IMR-90 (cell line): Measurements from ENCODE around the gene CDK5RAP2. TPM values are rescaled to one million over a fixed set of nuclear protein-coding genes. Genes with fewer than 3 reads are reported as not detected.

Source experiments
- ATAC-seq: fragments of 200-7000 bp; cut with Tn5 transposase; 2 replicates; pipeline ENCODE4 v1.9.1; 2020; ENCODE audit warnings: low read depth, mild to moderate bottlenecking, moderate library complexity
- BruUV-seq: library from RNA; stranded (reverse); fragments of 400-500 nt; replicated peaks from 2 replicates; lab custom pipeline; 2021; lab: Mats Ljungman, UMichigan
- CTCF ChIA-PET: fragments of 300-600 bp; formaldehyde crosslinking; extraction: SDS; loops from one replicate; lab custom pipeline; 2021; ENCODE audit warnings: antibody characterized with exemption; lab: Yijun Ruan, JAX
- POLR2A ChIA-PET: fragments of 300-600 bp; sonication (Branson Sonifier 250); formaldehyde crosslinking; loops from one replicate; lab custom pipeline; 2022; ENCODE audit warnings: antibody characterized with exemption; ENCODE audit not compliant: unreplicated experiment; lab: Charles Lee
- DNase-seq: peaks from one replicate; pipeline ENCODE4 v3.0.0; 2013
- H2AFZ ChIP-seq: replicated peaks from 2 replicates; pipeline ENCODE3; 2013; ENCODE audit warnings: low read length, mild to moderate bottlenecking; ENCODE audit not compliant: poor library complexity
- H2AK5ac ChIP-seq: 2 replicates; pipeline ENCODE4 v1.6.1; 2013; ENCODE audit warnings: low read depth, low read length, inconsistent platforms
- H2AK9ac ChIP-seq: replicated peaks from 2 replicates; pipeline ENCODE3; 2013; ENCODE audit warnings: mild to moderate bottlenecking, low read depth, low read length, moderate library complexity; ENCODE audit not compliant: poor library complexity
- H2BK120ac ChIP-seq: 2 replicates; pipeline ENCODE4 v1.6.1; 2013; ENCODE audit warnings: low read depth, low read length, inconsistent platforms
- H2BK15ac ChIP-seq: 3 replicates; pipeline ENCODE4 v1.6.1; 2013; ENCODE audit warnings: low read depth, low read length, inconsistent platforms
- H2BK20ac ChIP-seq: 2 replicates; pipeline ENCODE4 v1.6.1; 2013; ENCODE audit warnings: low read depth, mild to moderate bottlenecking, inconsistent platforms, low read length, moderate library complexity
- H2BK5ac ChIP-seq: 2 replicates; pipeline ENCODE4 v1.6.1; 2013; ENCODE audit warnings: mild to moderate bottlenecking, low read depth, low read length, inconsistent platforms; ENCODE audit not compliant: poor library complexity, severe bottlenecking
- H3K14ac ChIP-seq: replicated peaks from 2 replicates; pipeline ENCODE4 v1.6.1; 2013; ENCODE audit warnings: low read depth, low read length, inconsistent platforms
- H3K18ac ChIP-seq: 2 replicates; pipeline ENCODE4 v1.6.1; 2013; ENCODE audit warnings: low read depth, low read length, control low read depth
- H3K23ac ChIP-seq: 2 replicates; pipeline ENCODE4 v1.6.1; 2013; ENCODE audit warnings: low read depth, low read length, inconsistent platforms
- H3K27ac ChIP-seq: 2 replicates; pipeline ENCODE4 v1.5.1; 2013; ENCODE audit warnings: mild to moderate bottlenecking, control low read depth, low read length; ENCODE audit not compliant: insufficient read depth
- H3K27me3 ChIP-seq: 2 replicates; pipeline ENCODE4 v1.6.1; 2013; ENCODE audit warnings: low read length; ENCODE audit not compliant: control insufficient read depth, insufficient read depth
- H3K36me3 ChIP-seq: 2 replicates; pipeline ENCODE4 v1.6.1; 2013; ENCODE audit warnings: low read length, mixed read lengths; ENCODE audit not compliant: control insufficient read depth, insufficient read depth
- H3K4ac ChIP-seq: 2 replicates; pipeline ENCODE4 v1.6.1; 2013; ENCODE audit warnings: low read depth, low read length, inconsistent platforms
- H3K4me1 ChIP-seq: 2 replicates; pipeline ENCODE4 v1.6.1; 2013; ENCODE audit warnings: low read length, mixed read lengths; ENCODE audit not compliant: control insufficient read depth, insufficient read depth
- H3K4me2 ChIP-seq: 2 replicates; pipeline ENCODE4 v1.6.1; 2013; ENCODE audit warnings: low read depth, mild to moderate bottlenecking, control low read depth, low read length, moderate library complexity
- H3K4me3 ChIP-seq: 2 replicates; pipeline ENCODE4 v1.5.1; 2013; ENCODE audit warnings: low read depth, mild to moderate bottlenecking, control low read depth, low read length, moderate library complexity; ENCODE audit not compliant: insufficient read depth
- H3K56ac ChIP-seq: 2 replicates; pipeline ENCODE4 v1.6.1; 2013; ENCODE audit warnings: low read length, inconsistent platforms; ENCODE audit not compliant: insufficient read depth; ENCODE audit errors: extremely low read depth
- H3K79me1 ChIP-seq, 2 experiments: 2 replicates each; pipeline ENCODE4 v1.6.1; 2013; ENCODE audit warnings: low read length in 2 of 2, inconsistent platforms in 1 of 2, low read depth in 1 of 2
- H3K9ac ChIP-seq: 2 replicates; pipeline ENCODE4 v1.6.1; 2013; ENCODE audit warnings: low read depth, low read length, control low read depth
- H3K9me1 ChIP-seq: 2 replicates; pipeline ENCODE4 v1.6.1; 2013; ENCODE audit warnings: low read length, inconsistent platforms; ENCODE audit not compliant: insufficient read depth
- H3K9me3 ChIP-seq: 2 replicates; pipeline ENCODE4 v1.6.1; 2013; ENCODE audit warnings: low read length; ENCODE audit not compliant: control insufficient read depth, insufficient read depth
- H4K20me1 ChIP-seq: 2 replicates; pipeline ENCODE4 v1.6.1; 2013; ENCODE audit warnings: low read length, inconsistent platforms; ENCODE audit not compliant: insufficient read depth
- H4K5ac ChIP-seq: 2 replicates; pipeline ENCODE4 v1.6.1; 2013; ENCODE audit warnings: mild to moderate bottlenecking, low read depth, low read length, control low read depth
- H4K8ac ChIP-seq, 2 experiments: 2 replicates each; pipeline ENCODE4 v1.6.1; 2013; ENCODE audit warnings: low read depth in 2 of 2, low read length in 2 of 2, control low read depth in 1 of 2, inconsistent platforms in 1 of 2
- H4K91ac ChIP-seq: 2 replicates; pipeline ENCODE4 v1.6.1; 2013; ENCODE audit warnings: low read depth, low read length, inconsistent platforms; ENCODE audit not compliant: insufficient read depth
- BHLHE40 ChIP-seq: fragments of 150-350 bp; IDR thresholded peaks from 2 replicates; pipeline ENCODE4 v1.6.1; 2016; ENCODE audit warnings: mild to moderate bottlenecking, low read depth, low read length
- CEBPB ChIP-seq: IDR thresholded peaks from 2 replicates; pipeline ENCODE4 v1.6.1; 2012; ENCODE audit warnings: low read depth, low read length, improper control_type of control experiment
- CHD1 ChIP-seq: IDR thresholded peaks from 2 replicates; pipeline ENCODE4 v1.6.1; 2012; ENCODE audit warnings: low read depth, low read length, improper control_type of control experiment
- FOS ChIP-seq: fragments of 150-350 bp; IDR thresholded peaks from 2 replicates; pipeline ENCODE4 v1.6.1; 2016; ENCODE audit warnings: low read depth, low read length
- MAZ ChIP-seq: IDR thresholded peaks from 2 replicates; pipeline ENCODE4 v1.6.1; 2012; ENCODE audit warnings: low read depth, mild to moderate bottlenecking, low read length, improper control_type of control experiment, moderate library complexity, borderline replicate concordance
- MXI1 ChIP-seq: IDR thresholded peaks from 2 replicates; pipeline ENCODE4 v1.6.1; 2012; ENCODE audit warnings: low read depth, mild to moderate bottlenecking, low read length, moderate library complexity, borderline replicate concordance
- NFE2L2 ChIP-seq: fragments of 150-350 bp; IDR thresholded peaks from 2 replicates; pipeline ENCODE4 v1.6.1; 2016; ENCODE audit warnings: low read depth, mild to moderate bottlenecking, low read length
- POLR2A ChIP-seq: IDR thresholded peaks from 2 replicates; pipeline ENCODE4 v1.6.1; 2012; ENCODE audit warnings: mild to moderate bottlenecking, low read depth, low read length
- RAD21 ChIP-seq: IDR thresholded peaks from 2 replicates; pipeline ENCODE4 v1.6.1; 2012; ENCODE audit warnings: low read length, improper control_type of control experiment
- RCOR1 ChIP-seq: IDR thresholded peaks from 2 replicates; pipeline ENCODE4 v1.6.1; 2012; ENCODE audit warnings: mild to moderate bottlenecking, low read length, improper control_type of control experiment; ENCODE audit not compliant: insufficient replicate concordance
- RFX5 ChIP-seq: IDR thresholded peaks from 2 replicates; pipeline ENCODE4 v1.8.0; 2012; ENCODE audit warnings: low read depth, mild to moderate bottlenecking, low read length, moderate library complexity
- SMC3 ChIP-seq: fragments of 150-350 bp; IDR thresholded peaks from 2 replicates; pipeline ENCODE4 v1.6.1; 2016; ENCODE audit warnings: low read depth, mild to moderate bottlenecking, antibody characterized with exemption, low read length, moderate library complexity
- WGBS, 2 experiments: methylation state at CpG; one replicate each; pipeline versions ENCODE4 v1.1.5 to v1.1.7; 2013; ENCODE audit warnings: missing lambda C conversion rate in 2 of 2; ENCODE audit not compliant: insufficient read length in 1 of 2; ENCODE audit errors: extremely low coverage in 2 of 2; 5-methylcytosine and 5-hydroxymethylcytosine counted together
- dilution Hi-C: fragments of 300-500 bp; cut with HindIII; formaldehyde crosslinking; loops from one replicate; pipeline ENCODE4 v1.14.3; 2018; ENCODE audit warnings: low sequenced_read_pairs; ENCODE audit not compliant: unreplicated experiment
- in situ Hi-C: fragments of 300-500 bp; cut with MboI; formaldehyde crosslinking; loops from 3 replicates; pipeline ENCODE4 v1.14.3; 2019; ENCODE audit warnings: low sequenced_read_pairs, inconsistent platforms, mixed read lengths
- intact Hi-C: fragments of 100-400 bp; cut with micrococcal nuclease; formaldehyde crosslinking; loops from 2 replicates; pipeline ENCODE4 v1.10.0; 2022
- polyA plus RNA-seq, 3 experiments: library from polyadenylated mRNA; depleted of rRNA; stranded (reverse); fragments of >200 nt; gene quantifications; 2 replicates each; pipeline ENCODE4 v1.2.3, GENCODE V29; 2012; ENCODE audit warnings: low replicate concordance in 1 of 3
- total RNA-seq: library from RNA; depleted of rRNA; stranded (reverse); fragments of >200 nt; gene quantifications from 2 replicates; pipeline ENCODE4 v1.2.3, GENCODE V29; 2012
- TF ChIP-seq, protein P1 (sequence below): fragments of 150-350 bp; IDR thresholded peaks from 2 replicates; pipeline ENCODE4 v1.6.1; 2017; ENCODE audit warnings: mild to moderate bottlenecking, antibody characterized with exemption, low read length, low read depth
- TF ChIP-seq, protein P2 (sequence below): fragments of 150-350 bp; IDR thresholded peaks from 2 replicates; pipeline ENCODE4 v1.6.1; 2016; ENCODE audit warnings: low read depth, mild to moderate bottlenecking, low read length, moderate library complexity, borderline replicate concordance
- TF ChIP-seq, protein P3 (sequence below): conservative IDR thresholded peaks from 2 replicates; pipeline ENCODE4 v1.5.1; 2012; ENCODE audit warnings: mild to moderate bottlenecking, low read depth, low read length, improper control_type of control experiment

CDK5RAP2 gene
- total and polyA plus RNA-seq, 2 of the 4 experiments (the other 2 are of a cell fraction) = 29.5 to 31.7 TPM

DNA sequence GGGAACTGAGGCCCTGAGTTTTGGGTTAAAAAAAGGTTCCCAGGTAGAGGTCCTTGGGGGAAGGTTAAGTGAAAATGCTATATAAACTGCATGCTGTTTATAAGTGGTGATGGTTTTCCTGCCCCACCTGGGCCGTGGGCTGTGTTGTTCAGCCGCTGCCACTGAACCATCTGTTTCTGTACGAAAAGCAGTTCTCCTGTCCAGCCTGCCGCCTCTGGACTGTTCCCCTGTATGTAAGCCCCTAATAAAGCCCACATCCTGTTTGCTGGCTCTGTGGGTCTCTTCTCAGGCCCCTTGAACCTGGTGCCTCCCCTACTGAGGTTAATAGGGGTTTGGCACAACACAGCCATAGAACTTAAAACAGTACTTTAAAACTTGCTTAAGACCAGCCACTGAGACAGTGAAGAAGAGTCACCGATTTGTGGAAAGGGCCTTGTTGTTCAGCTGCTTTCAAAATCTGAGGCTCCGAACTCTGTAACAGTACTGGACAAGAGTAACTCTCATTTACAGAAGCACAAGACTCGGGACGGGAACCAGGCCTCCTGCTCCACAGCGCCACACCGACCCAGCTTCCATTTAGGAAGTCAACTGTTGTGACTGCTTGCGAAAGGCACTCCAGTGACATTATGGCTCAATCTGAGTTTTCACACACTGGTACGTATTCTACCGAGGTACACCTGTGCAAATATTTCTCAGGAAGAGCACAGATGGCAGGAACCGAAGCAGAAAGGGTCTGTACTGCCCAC, 192.5 kb downstream of the CDK5RAP2 start:
- Histone ChIP-seq H3K79me1 (no peaks in the 10 kb centered on the region), H3K9me3 (no peaks in the 10 kb centered on the region), H4K20me1 (no peaks in the 10 kb centered on the region), H3K18ac (no peak overlapping the region), H3K9ac (no peak overlapping the region), H3K27me3 (no peaks in the 10 kb centered on the region), H3K4me1 (peaks cover 6% of the 10 kb centered on the region; the same call in 1 of the 2 replicates), H2BK5ac (no peak overlapping the region), H3K9me1 (peaks cover 2% of the 10 kb centered on the region; the same call in 1 of the 2 replicates), H3K23ac (no peak overlapping the region), H2BK15ac (no peak overlapping the region), H3K56ac (no peak overlapping the region), H3K27ac (no peak overlapping the region), H3K4me2 (no peak overlapping the region), H2AK9ac (no peak overlapping the region), H2AFZ (no peak overlapping the region), H3K4me3 (no peak overlapping the region), H4K91ac (no peak overlapping the region), H2BK20ac (no peak overlapping the region), H4K8ac (no peak overlapping the region), H2BK120ac (no peak overlapping the region), H3K36me3 (peaks cover 23% of the 10 kb centered on the region; the same call in 1 of the 2 replicates), H3K14ac (no peak overlapping the region; the same call in 1 of the 2 replicates), H3K4ac (no peak overlapping the region), H2AK5ac (no peak overlapping the region; the same call in 1 of the 2 replicates), H4K5ac (no peak overlapping the region)
- ATAC-seq = no peak
- dilution Hi-C loops = no loop called here
- intact Hi-C loops = no loop called here
- in situ Hi-C loops = no loop called here
- WGBS, 2 experiments = 93% methylated on average over 8 of the region's 14 CpGs; no CpG with 5 or more reads in 1 of the 2 experiments
- ChIA-PET CTCF (no interaction called here), POLR2A (no interaction called here)
- BruUV-seq = no TSS peak
- no peak for DNase-seq
- TF ChIP-seq, protein P1, sequence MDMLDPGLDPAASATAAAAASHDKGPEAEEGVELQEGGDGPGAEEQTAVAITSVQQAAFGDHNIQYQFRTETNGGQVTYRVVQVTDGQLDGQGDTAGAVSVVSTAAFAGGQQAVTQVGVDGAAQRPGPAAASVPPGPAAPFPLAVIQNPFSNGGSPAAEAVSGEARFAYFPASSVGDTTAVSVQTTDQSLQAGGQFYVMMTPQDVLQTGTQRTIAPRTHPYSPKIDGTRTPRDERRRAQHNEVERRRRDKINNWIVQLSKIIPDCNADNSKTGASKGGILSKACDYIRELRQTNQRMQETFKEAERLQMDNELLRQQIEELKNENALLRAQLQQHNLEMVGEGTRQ = no peak
- TF ChIP-seq RAD21 = no peak
- no peak for TF ChIP-seq POLR2A
- no peak for TF ChIP-seq BHLHE40
- no peak for TF ChIP-seq CHD1
- TF ChIP-seq NFE2L2 = no peak
- TF ChIP-seq SMC3 = no peak
- TF ChIP-seq RFX5 = no peak
- no peak for TF ChIP-seq CEBPB
- TF ChIP-seq MAZ = no peak
- no peak for TF ChIP-seq FOS
- no peak for TF ChIP-seq RCOR1
- no peak for TF ChIP-seq MXI1
- TF ChIP-seq, protein P2, sequence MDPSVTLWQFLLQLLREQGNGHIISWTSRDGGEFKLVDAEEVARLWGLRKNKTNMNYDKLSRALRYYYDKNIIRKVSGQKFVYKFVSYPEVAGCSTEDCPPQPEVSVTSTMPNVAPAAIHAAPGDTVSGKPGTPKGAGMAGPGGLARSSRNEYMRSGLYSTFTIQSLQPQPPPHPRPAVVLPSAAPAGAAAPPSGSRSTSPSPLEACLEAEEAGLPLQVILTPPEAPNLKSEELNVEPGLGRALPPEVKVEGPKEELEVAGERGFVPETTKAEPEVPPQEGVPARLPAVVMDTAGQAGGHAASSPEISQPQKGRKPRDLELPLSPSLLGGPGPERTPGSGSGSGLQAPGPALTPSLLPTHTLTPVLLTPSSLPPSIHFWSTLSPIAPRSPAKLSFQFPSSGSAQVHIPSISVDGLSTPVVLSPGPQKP = no peak
- TF ChIP-seq, protein P3, sequence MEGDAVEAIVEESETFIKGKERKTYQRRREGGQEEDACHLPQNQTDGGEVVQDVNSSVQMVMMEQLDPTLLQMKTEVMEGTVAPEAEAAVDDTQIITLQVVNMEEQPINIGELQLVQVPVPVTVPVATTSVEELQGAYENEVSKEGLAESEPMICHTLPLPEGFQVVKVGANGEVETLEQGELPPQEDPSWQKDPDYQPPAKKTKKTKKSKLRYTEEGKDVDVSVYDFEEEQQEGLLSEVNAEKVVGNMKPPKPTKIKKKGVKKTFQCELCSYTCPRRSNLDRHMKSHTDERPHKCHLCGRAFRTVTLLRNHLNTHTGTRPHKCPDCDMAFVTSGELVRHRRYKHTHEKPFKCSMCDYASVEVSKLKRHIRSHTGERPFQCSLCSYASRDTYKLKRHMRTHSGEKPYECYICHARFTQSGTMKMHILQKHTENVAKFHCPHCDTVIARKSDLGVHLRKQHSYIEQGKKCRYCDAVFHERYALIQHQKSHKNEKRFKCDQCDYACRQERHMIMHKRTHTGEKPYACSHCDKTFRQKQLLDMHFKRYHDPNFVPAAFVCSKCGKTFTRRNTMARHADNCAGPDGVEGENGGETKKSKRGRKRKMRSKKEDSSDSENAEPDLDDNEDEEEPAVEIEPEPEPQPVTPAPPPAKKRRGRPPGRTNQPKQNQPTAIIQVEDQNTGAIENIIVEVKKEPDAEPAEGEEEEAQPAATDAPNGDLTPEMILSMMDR = no peak
